ENCODE results near the gene TRAPPC14.
A peak's percentile ranks its signal among the peaks of the same experiment; 100 is the strongest.

TRAPPC14 gene

DNA sequence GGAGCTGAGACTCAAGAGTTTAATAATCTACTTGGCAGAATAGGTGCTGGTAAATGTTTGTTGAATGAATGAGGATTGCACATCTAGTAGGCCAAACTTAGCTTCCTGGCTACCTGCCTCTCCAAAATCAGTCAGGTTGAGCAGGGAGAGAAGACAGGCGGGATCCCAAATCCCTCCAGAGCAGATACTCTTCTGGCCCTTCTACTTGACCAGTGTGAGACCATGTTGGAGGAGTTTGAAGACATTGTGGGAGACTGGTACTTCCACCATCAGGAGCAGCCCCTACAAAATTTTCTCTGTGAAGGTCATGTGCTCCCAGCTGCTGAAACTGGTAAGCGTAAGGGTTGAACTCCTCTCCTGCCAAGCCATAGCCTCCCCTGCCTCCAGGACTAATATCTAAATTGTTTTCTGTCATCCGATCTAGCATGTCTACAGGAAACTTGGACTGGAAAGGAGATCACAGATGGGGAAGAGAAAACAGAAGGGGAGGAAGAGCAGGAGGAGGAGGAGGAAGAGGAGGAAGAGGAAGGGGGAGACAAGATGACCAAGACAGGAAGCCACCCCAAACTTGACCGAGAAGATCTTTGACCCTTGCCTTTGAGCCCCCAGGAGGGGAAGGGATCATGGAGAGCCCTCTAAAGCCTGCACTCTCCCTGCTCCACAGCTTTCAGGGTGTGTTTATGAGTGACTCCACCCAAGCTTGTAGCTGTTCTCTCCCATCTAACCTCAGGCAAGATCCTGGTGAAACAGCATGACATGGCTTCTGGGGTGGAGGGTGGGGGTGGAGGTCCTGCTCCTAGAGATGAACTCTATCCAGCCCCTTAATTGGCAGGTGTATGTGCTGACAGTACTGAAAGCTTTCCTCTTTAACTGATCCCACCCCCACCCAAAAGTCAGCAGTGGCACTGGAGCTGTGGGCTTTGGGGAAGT, 34.0 kb downstream of the TRAPPC14 start:
- no peak for DNase-seq

DNA sequence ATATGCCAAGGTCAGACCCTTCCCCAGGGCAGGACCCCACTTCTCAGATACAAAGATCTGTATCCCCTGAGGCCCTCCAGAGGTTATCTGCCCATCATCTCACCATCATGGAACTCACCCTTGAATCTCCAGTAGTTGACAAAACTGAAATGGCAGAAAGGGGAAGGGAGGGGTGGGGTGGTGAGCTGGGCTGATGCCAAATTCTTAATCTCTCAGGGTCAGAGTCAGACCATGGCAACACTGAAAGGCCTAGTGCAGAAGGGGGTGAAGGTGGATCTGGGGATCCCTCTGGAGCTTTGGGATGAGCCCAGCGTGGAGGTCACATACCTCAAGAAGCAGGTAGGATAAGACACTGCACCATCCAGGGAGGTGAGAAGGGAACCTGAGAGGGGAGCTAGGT, 36.0 kb downstream of the TRAPPC14 start:
- no peak for DNase-seq

DNA sequence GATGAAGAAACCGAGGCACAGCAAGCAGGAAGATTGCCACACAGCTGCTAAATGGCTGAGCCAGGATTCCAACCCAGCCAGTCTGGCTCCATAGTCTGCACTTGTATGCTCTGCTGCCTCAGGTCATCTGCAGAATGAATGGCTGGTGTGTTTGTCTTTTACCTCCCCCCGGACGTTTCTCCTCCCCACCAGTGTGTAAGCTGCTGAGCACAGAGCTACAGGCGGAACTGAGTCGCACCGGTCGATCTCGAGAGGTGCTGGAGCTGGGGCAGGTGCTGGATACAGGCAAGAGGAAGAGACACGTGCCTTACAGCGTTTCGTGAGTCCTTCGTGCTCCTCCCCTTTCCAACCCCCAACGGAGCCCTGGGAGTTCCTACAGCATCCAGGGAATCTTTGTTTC, 36.5 kb downstream of the TRAPPC14 start:
- no peak for DNase-seq

DNA sequence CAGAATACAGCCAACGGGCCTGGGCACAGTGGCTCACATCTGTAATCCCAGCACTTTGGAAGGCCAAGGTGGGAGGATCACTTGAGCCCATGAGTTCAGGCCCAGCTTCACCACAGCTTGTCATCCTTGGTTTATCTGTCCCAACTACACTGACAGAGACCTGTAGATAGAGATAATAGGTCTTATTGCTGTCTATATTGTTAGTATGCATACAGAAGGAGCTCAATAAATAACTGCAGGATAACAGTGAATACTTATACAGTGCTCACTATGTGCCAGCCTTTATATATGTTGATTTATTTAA, 37.8 kb downstream of the TRAPPC14 start:
- no peak for DNase-seq

DNA sequence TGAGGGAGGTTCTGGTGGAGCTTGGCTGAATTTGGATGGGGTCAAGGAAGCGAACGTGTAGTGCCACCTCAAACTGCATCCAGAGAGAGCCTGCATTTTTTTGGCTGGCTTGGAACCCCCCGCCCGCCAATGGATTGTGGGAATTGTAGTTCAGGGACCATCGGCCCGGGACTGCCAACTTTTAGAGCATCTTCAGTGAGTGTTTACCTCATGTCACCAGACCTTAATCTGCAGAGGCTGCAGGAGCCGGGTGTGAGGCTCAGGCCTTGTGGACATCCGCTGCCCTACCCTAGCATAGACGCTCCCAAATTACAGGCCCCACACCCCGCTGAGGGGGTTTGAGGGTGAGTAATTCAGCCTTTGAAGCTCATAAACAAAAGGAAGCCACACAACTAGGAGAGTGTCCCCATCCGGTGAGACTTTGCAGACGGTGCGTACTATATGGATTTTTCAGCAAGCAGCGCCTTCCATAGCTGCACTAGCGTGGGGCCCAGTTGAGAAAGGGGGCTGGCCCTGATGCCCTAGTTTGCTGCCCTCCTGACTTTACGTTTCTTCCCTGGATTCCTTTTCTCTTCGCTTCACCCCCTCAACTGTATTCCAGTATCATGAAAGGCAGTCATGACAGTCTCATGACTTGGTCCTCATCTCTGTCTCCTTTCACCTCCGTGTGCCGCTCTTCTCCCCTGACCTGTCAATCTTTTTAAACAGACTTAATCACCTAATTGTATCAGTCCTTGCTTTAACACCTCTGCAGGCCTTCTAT, 38.4 kb downstream of the TRAPPC14 start:
- DNase-seq: peak; percentile 73

DNA sequence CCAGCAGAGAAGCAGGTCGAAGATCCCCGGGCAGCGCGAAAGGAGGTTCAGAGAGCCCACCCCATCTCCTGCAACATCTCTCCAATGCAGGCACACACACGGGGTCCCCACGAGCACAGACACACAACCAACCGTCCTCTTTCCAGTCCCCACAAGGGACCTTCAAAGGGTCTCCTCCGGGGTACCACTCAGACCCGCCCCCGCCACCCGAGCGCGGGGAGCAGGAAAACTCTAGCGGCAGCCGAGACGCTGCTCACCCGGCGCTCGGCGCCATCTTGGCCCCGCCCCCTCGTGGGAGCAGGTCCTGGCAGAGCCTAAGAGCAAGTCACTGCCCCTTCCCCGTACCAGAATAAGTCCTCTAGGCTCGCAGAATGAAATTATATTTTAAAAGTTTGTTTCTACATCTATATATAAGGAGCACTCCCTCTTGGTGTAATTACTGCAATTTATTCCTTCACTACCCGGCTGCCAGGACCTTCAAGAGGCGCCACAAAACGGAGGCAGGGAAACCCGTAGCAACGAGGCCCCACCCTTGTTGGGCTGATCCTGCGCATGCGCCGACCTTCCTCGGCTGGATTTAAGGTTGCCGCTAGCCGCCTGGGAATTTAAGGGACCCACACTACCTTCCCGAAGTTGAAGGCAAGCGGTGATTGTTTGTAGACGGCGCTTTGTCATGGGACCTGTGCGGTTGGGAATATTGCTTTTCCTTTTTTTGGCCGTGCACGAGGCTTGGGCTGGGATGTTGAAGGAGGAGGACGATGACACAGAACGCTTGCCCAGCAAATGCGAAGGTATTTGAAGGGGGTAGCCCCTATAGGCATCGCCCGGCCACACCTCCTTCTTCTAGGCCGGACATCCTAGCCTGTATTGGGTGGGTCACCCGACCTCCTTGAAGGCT, 39.2 kb downstream of the TRAPPC14 start, which contains the start of the genes CNPY4 and TAF6:
CNPY4 (plus strand) TSS at position 563 of the 898 bp plus-strand sequence; CDS start at position 674, 111 bp downstream.
TAF6 (minus strand) TSS at position 287 of the 898 bp plus-strand sequence. CDS start 5,149 bp downstream, outside the sequence.
- DNase-seq: peak; percentile 94

DNA sequence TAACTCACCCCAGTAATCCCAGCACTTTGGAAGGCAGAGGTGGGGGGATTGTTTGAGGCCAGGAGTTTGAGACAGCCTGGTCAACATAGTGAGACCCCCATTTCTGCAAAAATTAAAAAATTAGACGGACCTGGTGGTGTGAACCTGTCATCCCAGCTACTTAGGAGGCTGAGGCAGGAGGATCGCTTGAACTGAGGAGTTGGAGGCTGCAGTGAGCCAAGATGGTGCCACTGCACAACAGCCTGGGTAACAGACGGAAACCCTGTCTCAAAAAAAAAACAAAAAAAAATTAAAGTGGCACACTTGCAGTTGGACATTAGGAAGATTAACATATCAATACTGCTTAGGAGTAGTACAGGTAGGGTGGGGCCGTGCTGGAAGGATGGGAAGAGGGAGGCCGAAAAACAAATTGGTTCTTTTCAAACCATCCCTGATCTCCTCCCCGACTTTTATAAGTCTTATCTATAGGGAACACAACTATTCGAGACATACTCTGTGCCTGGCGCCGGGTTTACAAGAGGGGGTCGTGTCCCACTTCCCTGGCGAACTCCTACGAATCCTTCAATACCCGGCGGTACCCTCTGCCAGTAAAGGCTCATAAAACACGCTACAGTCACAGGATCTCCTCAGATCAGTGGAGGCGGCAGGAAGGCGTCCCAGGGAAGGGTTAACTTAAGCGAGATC, 40.0 kb downstream of the TRAPPC14 start:
- DNase-seq: no peak

DNA sequence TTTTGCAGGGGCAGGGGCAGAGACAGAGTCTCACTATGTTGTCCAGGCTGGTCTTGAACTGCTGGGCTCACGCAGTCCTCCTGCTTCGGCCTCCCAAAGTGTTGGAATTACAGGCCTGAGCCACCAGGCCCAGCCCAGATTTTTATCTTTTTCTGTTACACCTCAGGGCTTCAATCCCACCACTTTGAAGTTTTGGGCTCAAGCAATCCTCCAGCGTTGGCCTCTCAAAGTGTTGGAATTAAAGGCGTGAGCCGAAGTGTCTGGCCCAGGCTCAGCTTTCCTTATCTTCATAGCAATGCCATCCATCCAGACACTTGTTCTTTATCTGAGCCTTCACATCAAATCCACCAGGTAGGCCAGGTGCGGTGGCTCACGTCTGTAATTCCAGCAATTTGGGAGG, 43.5 kb downstream of the TRAPPC14 start:
- DNase-seq: no peak

DNA sequence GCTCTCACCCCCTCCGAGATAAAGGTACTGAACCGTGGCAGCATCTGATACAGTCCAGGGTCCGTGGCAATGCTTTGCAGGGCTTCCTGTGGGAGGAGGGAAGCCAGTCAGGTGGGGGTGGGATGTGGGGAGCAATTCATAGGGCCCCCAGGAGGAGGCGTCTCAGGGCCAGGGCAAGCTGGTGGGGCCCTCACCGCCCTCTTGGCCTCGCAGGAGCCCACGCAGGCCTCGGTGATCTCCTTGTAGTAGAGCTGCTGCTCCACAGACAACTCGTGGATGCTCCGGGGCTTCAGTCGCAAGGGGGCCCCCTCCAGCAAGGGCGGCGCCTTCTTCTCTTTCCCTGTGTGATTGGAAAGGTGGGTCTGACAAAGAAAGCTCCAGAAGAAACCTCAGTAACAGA, 46.6 kb downstream of the TRAPPC14 start:
- no peak for DNase-seq

DNA sequence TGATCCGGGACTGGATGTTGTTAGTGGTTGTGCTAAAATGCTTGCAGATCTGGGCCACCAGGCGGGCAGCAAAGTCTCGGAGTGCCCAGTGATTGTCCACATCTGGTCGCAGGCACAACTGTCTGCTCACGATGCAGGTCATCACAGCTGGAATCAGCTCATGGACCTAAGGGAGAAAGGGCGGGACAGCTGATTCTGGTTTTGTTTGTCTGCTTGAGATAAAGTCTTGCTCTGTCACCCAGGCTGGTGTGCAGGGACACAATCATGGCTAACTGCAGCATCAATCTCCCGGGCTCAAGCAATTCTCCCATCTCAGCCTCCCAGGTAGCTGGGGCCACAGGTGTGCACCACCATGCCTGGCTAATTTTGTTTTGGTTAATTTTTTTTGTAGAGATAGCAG, 47.4 kb downstream of the TRAPPC14 start:
- DNase-seq: no peak

DNA sequence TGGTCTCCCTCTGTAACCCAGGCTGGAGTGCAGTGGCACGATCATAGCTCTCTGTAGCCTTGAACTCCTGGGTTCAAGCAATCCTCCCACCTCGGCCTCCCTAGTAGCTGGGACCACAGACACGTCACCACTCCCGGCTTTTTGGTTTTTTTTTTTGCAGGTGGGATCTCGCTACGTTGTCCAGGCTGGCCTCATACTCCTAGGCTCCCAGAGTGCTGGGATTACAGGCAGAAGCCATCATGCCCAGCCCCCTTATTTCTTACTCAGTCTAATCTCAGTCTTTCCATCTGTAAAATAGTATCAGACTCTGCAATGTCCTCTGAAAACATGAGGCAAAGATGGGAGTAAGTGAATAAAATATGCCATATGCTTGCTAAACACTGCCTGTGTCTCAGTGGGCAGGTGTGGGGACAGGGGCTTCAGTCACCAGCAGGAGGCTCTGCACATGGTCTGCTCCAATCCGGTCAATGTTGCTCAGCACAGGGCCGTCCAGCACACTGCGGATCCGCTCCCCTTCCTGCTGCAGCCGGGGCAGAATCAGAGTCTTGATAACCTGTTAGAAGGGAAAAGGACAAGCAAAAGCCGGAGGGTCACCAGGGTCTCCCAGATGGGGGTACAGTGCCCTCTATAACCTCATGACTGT, 48.9 kb downstream of the TRAPPC14 start:
- no peak for DNase-seq

DNA sequence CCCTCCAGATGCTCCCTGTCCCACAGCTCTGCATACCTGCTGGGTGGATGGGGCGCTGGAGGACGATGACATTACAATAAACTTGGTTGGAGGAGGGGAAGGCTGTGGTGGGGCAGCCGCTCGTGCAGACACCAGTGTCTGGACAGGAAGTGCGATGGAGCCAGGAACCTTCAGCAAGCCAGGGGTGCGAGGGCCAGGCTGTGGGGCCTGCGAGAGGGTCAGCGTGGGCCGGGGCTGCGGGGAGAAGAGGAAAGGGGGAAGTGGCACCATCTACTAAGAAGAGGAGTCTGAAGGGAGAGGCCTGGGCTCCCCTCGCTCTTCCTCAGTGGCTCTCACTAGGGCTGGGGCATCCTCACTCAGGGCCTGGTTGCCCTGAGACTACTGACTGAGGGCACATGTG, 50.6 kb downstream of the TRAPPC14 start:
- DNase-seq: no peak

DNA sequence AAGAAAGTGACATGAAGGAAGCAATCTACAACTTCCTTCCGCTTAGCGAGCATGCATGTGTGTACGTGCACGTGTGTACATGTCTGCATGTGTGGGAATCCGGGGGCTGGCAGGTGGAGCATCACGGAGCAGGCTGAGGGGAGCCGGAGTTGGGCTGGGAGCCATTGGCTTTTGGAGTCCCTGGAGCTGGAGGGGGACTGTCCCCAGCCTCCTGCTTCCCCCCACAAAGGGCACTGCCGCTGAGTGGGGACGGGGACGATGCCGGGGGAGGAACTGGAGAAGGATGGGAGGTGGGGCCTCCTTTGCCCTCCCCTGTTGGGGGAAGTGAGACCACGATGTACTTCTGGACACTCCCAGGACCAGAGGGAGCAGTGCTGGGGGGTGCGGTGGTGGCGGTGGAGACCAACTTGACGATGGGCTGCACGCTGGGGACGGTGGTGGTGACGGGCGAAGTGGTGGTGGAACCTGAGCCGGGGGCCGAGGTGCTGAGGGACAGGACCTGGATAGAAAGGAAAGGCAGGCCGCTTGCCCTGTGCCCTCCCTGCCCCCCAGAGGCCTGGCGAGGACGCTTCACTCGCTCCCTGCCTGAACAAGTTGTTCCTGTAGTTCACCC, 51.3 kb downstream of the TRAPPC14 start:
- DNase-seq: no peak

DNA sequence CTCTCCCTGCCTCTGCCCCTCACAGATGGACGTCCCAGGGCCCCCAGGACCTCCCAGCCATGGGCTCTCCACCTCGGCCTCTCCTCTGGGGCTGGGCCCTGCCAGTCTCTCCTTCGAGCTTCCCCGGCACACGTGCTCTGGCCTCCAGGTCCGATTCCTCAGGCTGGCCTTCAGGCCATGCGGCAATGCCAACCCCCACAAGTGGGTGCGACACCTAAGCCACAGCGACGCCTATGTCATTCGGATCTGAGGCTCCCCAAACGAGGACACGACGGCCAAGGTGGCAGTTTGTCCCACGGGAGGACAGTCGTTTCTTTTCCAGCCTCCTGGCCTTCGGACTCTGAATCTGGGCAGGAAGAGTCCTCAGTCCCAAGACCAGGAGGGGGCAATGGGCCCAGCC, 51.9 kb downstream of the TRAPPC14 start:
- no peak for DNase-seq

DNA sequence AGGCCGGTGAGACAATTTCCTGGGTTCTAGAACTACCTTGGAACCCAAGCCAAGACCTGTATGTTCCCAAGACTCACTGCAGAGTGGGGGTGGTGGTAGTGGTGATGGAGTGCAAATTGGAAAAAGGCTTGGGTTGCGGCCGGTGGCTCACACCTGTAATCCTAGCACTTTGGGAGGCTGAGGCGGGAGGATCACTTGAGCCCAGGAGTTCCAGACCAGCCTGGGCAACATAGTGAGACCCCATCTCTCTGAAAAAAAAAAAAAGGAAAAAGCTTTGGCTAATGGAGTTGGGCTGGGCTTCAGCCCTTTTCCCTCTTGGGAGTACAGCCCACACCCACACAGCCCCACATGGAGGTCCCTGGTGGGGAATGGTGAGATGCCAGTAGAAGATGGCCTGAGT, 53.0 kb downstream of the TRAPPC14 start:
- no peak for DNase-seq
